22Rv1 (cell line): ENCODE data around the gene ZDHHC11B.
"Not testable (repeated sequence)": the region's sequence is repeated elsewhere in the genome, so short reads cannot be mapped to it uniquely, and the experiment has no call there.

ENCODE experiments used
- ZFX ChIP-seq: fragments of 450-650 bp; IDR thresholded peaks from 2 replicates; pipeline ENCODE4 v1.6.1; 2017; ENCODE audit warnings: antibody characterized with exemption, borderline replicate concordance
- TF ChIP-seq, protein P1 (sequence below): fragments of 450-650 bp; IDR thresholded peaks from 2 replicates; pipeline ENCODE4 v1.5.1; 2017; ENCODE audit warnings: mild to moderate bottlenecking

DNA sequence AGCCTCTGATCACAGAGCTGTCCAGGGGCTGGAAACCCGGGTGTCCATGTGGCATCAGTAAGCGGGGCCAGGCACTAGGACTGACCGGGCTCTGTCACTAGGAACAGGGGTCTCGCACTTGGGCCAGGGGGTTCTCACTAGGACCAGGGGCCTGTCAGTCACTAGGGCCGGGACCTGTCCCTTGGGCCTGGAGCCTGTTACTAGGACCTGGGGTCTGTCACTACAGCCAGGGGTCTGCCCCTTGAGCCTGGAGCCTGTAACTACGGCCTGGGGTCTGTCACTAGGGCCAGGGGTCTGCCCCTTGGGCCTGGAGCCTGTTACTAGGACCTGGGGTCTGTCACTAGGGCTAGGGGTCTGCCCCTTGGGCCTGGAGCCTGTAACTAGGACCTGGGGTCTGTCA is 10.2 kb downstream of the ZDHHC11B start:
- TF ChIP-seq, protein P1, sequence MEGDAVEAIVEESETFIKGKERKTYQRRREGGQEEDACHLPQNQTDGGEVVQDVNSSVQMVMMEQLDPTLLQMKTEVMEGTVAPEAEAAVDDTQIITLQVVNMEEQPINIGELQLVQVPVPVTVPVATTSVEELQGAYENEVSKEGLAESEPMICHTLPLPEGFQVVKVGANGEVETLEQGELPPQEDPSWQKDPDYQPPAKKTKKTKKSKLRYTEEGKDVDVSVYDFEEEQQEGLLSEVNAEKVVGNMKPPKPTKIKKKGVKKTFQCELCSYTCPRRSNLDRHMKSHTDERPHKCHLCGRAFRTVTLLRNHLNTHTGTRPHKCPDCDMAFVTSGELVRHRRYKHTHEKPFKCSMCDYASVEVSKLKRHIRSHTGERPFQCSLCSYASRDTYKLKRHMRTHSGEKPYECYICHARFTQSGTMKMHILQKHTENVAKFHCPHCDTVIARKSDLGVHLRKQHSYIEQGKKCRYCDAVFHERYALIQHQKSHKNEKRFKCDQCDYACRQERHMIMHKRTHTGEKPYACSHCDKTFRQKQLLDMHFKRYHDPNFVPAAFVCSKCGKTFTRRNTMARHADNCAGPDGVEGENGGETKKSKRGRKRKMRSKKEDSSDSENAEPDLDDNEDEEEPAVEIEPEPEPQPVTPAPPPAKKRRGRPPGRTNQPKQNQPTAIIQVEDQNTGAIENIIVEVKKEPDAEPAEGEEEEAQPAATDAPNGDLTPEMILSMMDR: not testable (repeated sequence)
- not testable (repeated sequence) for TF ChIP-seq ZFX
